Endodermal cell (in vitro differentiated cells): Measurements from ENCODE around the gene JARID2. TPM values are rescaled to one million over a fixed set of nuclear protein-coding genes. Genes with fewer than 3 reads are reported as not detected.

ENCODE experiments used
- DNase-seq: peaks from one replicate; pipeline ENCODE4 v3.0.0-alpha.2; 2017
- H3K27ac ChIP-seq: 2 replicates; pipeline ENCODE4 v1.5.1; 2013; ENCODE audit warnings: mild to moderate bottlenecking, low read depth, low read length, moderate library complexity
- H3K27me3 ChIP-seq: 2 replicates; pipeline ENCODE4 v1.6.1; 2013; ENCODE audit warnings: mild to moderate bottlenecking, low read length, moderate library complexity; ENCODE audit not compliant: insufficient read depth, control insufficient read depth, poor library complexity, severe bottlenecking
- H3K36me3 ChIP-seq: 2 replicates; pipeline ENCODE4 v1.7.0; 2013; ENCODE audit warnings: mild to moderate bottlenecking, low read length, moderate library complexity; ENCODE audit not compliant: control insufficient read depth, insufficient read depth
- H3K4me1 ChIP-seq: one replicate; pipeline ENCODE4 v1.7.0; 2013; ENCODE audit warnings: low read length; ENCODE audit not compliant: control insufficient read depth, insufficient read depth
- H3K4me3 ChIP-seq: 2 replicates; pipeline ENCODE4 v1.5.1; 2013; ENCODE audit warnings: mild to moderate bottlenecking, low read length, moderate library complexity
- H3K9ac ChIP-seq: 2 replicates; pipeline ENCODE4 v1.6.1; 2013; ENCODE audit warnings: mild to moderate bottlenecking, low read length, moderate library complexity; ENCODE audit not compliant: poor library complexity, severe bottlenecking; ENCODE audit errors: extremely low read depth
- H3K9me3 ChIP-seq: 2 replicates; pipeline ENCODE4 v1.6.1; 2013; ENCODE audit warnings: mild to moderate bottlenecking, low read length, moderate library complexity; ENCODE audit not compliant: control insufficient read depth
- H3K27ac Mint-ChIP-seq: 2 replicates; pipeline ENCODE4 v1.8.0; 2020; ENCODE audit warnings: mixed read lengths
- H3K27me3 Mint-ChIP-seq: 2 replicates; pipeline ENCODE4 v1.8.0; 2021; ENCODE audit warnings: mild to moderate bottlenecking, mixed read lengths; ENCODE audit not compliant: insufficient read depth
- H3K36me3 Mint-ChIP-seq: 2 replicates; pipeline ENCODE4 v1.8.0; 2020; ENCODE audit warnings: low read depth, mixed read lengths
- H3K4me1 Mint-ChIP-seq: 2 replicates; pipeline ENCODE4 v1.8.0; 2020; ENCODE audit warnings: mixed read lengths
- H3K4me3 Mint-ChIP-seq: 2 replicates; pipeline ENCODE4 v1.8.0; 2020; ENCODE audit warnings: mild to moderate bottlenecking, moderate library complexity, mixed read lengths
- H3K9me3 Mint-ChIP-seq: 2 replicates; pipeline ENCODE4 v1.8.0; 2020; ENCODE audit warnings: mild to moderate bottlenecking, mixed read lengths
- WGBS, 2 experiments: methylation state at CpG; one replicate each; pipeline versions ENCODE4 v1.1.5 to v1.1.7; 2013; ENCODE audit warnings: missing lambda C conversion rate in 2 of 2, mixed read lengths in 1 of 2; ENCODE audit not compliant: insufficient coverage in 1 of 2, insufficient read length in 1 of 2; 5-methylcytosine and 5-hydroxymethylcytosine counted together
- total RNA-seq, 2 donors: library from RNA; stranded (reverse); fragmentation: NEBNext Ultra II Directional in 1 of 2; extraction: Animal tissue kit (Norgen Biotek cat#: 25700) in 1 of 2; gene quantifications; 2 replicates in 1 of 2; 3 replicates in 1 of 2; pipeline ENCODE4 v1.2.1, GENCODE V29; 2021
- TF ChIP-seq, protein P1 (sequence below): fragments of 200-600 bp; sonication (generic); conservative IDR thresholded peaks from 2 replicates; pipeline ENCODE4 v1.5.0; 2021; ENCODE audit warnings: antibody characterized with exemption, mild to moderate bottlenecking

The JARID2 gene
- total RNA-seq, 2 donors from 2014 or later, result 42.5 to 77.0 TPM

DNA sequence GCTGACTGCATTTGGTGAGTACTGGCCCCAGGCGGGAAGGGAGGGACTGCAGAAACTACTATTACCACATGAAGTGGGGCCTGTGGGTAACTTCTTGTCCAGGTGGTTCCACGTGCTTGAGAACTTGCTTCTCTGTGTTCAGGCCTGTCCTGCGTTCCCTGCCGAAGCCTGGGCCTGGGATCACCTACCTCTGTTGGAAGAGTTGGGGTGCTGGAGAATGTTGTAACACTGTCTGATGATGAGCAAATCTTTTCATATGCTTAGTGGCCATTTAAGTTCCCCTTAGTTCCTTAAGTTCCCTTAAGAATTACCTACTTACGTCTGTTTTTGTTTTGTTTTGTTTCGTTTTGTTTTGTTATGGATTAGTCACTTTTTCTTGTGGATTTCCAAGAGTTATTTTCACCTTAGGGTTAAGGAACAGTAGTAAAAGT is 262.6 kb downstream of the JARID2 start:
- no peak overlapping the region for H3K4me3 ChIP-seq
- Mint-ChIP-seq H3K9me3 (no peaks in the 10 kb centered on the region), H3K27ac (peak overlapping the region; percentile 68), H3K36me3 (peaks cover 76% of the 10 kb centered on the region), H3K27me3 (no peaks in the 10 kb centered on the region), H3K4me3 (no peak overlapping the region), H3K4me1 (peaks cover 2% of the 10 kb centered on the region)
- no peak overlapping the region for H3K27ac ChIP-seq
- no peaks in the 10 kb centered on the region for H3K27me3 ChIP-seq
- H3K9me3 ChIP-seq, result no peaks in the 10 kb centered on the region
- DNase-seq, result peak; percentile 59
- TF ChIP-seq, protein P1, sequence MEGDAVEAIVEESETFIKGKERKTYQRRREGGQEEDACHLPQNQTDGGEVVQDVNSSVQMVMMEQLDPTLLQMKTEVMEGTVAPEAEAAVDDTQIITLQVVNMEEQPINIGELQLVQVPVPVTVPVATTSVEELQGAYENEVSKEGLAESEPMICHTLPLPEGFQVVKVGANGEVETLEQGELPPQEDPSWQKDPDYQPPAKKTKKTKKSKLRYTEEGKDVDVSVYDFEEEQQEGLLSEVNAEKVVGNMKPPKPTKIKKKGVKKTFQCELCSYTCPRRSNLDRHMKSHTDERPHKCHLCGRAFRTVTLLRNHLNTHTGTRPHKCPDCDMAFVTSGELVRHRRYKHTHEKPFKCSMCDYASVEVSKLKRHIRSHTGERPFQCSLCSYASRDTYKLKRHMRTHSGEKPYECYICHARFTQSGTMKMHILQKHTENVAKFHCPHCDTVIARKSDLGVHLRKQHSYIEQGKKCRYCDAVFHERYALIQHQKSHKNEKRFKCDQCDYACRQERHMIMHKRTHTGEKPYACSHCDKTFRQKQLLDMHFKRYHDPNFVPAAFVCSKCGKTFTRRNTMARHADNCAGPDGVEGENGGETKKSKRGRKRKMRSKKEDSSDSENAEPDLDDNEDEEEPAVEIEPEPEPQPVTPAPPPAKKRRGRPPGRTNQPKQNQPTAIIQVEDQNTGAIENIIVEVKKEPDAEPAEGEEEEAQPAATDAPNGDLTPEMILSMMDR, result no peak
- no peaks in the 10 kb centered on the region for H3K4me1 ChIP-seq
- H3K9ac ChIP-seq, result no peak overlapping the region
- peaks cover 89% of the 10 kb centered on the region for H3K36me3 ChIP-seq
- WGBS, 2 experiments, result 94% methylated on average over 6 of the region's 6 CpGs; no CpG with 5 or more reads in 1 of the 2 experiments

DNA sequence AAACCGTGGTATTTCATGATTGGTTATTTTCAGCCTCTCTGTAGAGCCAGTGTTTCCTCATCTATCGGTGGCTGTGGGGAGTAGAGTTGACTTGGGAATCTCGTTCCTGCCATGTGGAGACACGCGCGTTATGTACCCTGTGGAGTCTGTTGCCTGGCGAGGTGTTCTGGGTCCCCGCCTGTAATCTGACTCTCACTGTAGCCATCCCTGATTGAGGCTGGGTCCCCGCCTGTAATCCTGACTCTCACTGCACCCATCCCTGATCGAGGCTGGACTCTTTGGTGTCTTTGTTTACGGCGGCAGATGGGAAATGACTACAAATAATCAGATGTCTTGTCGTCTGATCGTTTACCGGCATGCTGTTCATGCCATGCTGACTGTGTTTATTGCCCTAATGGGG is 263.1 kb downstream of the JARID2 start:
- H3K27ac Mint-ChIP-seq, result peak overlapping the region; percentile 68
- no peaks in the 10 kb centered on the region for H3K27me3 Mint-ChIP-seq
- no peak overlapping the region for H3K4me3 Mint-ChIP-seq
- peaks cover 2% of the 10 kb centered on the region for H3K4me1 Mint-ChIP-seq
- DNase-seq, result no peak
- TF ChIP-seq, protein P1, result no peak
- no peaks in the 10 kb centered on the region for H3K4me1 ChIP-seq
- no peak overlapping the region for H3K4me3 ChIP-seq
- H3K9me3 Mint-ChIP-seq, result no peaks in the 10 kb centered on the region
- H3K36me3 Mint-ChIP-seq, result peaks cover 76% of the 10 kb centered on the region
- H3K27me3 ChIP-seq, result no peaks in the 10 kb centered on the region
- no peak overlapping the region for H3K9ac ChIP-seq
- 91% methylated on average over 15 of the region's 15 CpGs for WGBS, 2 experiments
- H3K36me3 ChIP-seq, result peaks cover 89% of the 10 kb centered on the region
- H3K9me3 ChIP-seq, result no peaks in the 10 kb centered on the region
- no peak overlapping the region for H3K27ac ChIP-seq

DNA sequence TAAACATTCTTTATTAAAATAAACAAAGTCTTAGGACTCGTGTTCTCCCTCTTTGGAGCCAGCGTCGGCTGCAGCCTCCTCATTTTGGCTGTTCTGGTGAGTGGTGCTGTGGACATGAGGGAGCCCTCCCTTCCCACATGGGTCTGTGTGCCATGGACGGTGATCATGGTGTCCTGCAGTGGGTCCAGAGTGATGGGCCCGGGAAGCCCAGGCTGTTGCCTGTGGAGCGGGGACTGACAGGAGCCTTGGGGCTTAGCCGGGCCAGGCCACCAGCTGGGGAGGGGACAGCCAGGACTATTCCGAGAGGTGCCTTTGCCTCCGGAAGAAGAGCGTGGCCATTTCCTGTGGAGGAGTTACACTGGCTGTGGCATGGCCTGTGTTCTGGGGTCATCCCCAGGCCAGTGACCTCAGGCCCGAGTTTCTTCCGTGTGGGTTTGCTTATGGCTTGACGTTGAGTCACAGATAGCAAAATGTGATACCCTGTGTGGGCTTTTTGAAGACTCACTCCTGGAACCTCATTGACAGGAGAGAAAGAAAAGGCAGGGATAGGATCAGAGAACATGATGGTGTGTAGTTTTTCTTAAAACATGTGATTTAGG is 263.6 kb downstream of the JARID2 start:
- DNase-seq, result no peak
- Mint-ChIP-seq H3K4me1 (peaks cover 2% of the 10 kb centered on the region), H3K9me3 (no peaks in the 10 kb centered on the region), H3K4me3 (no peak overlapping the region), H3K27ac (no peak overlapping the region), H3K36me3 (peaks cover 76% of the 10 kb centered on the region), H3K27me3 (no peaks in the 10 kb centered on the region)
- Histone ChIP-seq H3K4me3 (no peak overlapping the region), H3K27me3 (no peaks in the 10 kb centered on the region), H3K27ac (no peak overlapping the region), H3K4me1 (no peaks in the 10 kb centered on the region), H3K9ac (no peak overlapping the region), H3K36me3 (peaks cover 88% of the 10 kb centered on the region), H3K9me3 (no peaks in the 10 kb centered on the region)
- WGBS, 2 experiments, result 94 to 96% methylated on average over 8 to 13 of the region's 13 CpGs
- TF ChIP-seq, protein P1, result no peak
